Progenitor cell of endocrine pancreas (in vitro differentiated cells): ENCODE results near the gene DVL1. TPM values are rescaled to one million over a fixed set of nuclear protein-coding genes. Genes with fewer than 3 reads are reported as not detected.

Experiments
- DNase-seq: peaks from one replicate; pipeline ENCODE4 v3.0.0; 2021; ENCODE audit warnings: low spot score; ENCODE audit not compliant: unreplicated experiment
- H3K27ac Mint-ChIP-seq: 2 replicates; pipeline ENCODE4 v1.8.0; 2021; ENCODE audit warnings: mild to moderate bottlenecking, moderate library complexity, mixed read lengths
- H3K27me3 Mint-ChIP-seq: 2 replicates; pipeline ENCODE4 v1.8.0; 2021; ENCODE audit warnings: mixed read lengths
- H3K36me3 Mint-ChIP-seq: 2 replicates; pipeline ENCODE4 v1.8.0; 2022; ENCODE audit warnings: mixed read lengths; ENCODE audit not compliant: insufficient read depth
- H3K4me1 Mint-ChIP-seq: 2 replicates; pipeline ENCODE4 v1.8.0; 2021; ENCODE audit warnings: low read depth, mixed read lengths
- H3K4me3 Mint-ChIP-seq: 2 replicates; pipeline ENCODE4 v1.8.0; 2021; ENCODE audit warnings: low read depth, mild to moderate bottlenecking, moderate library complexity, mixed read lengths
- H3K9me3 Mint-ChIP-seq: 2 replicates; pipeline ENCODE4 v1.8.0; 2021; ENCODE audit warnings: low read depth, mixed read lengths
- CTCF ChIP-seq: fragments of 200-600 bp; sonication (generic); IDR thresholded peaks from one replicate; pipeline ENCODE4 v1.5.0; 2021; ENCODE audit warnings: antibody characterized with exemption, mild to moderate bottlenecking; ENCODE audit not compliant: unreplicated experiment
- total RNA-seq: library from RNA; stranded (reverse); gene quantifications from 2 replicates; pipeline ENCODE4 v1.2.1, GENCODE V29; 2021

The DVL1 gene
- total RNA-seq, 1 donor from 2014 or later, result 60.1 TPM

- peak overlapping the region; percentile 62 for H3K27ac Mint-ChIP-seq
- no peak for TF ChIP-seq CTCF
- DNase-seq, result no peak
- H3K27me3 Mint-ChIP-seq, result no peaks in the 10 kb centered on the region
- peaks cover 1% of the 10 kb centered on the region for H3K4me1 Mint-ChIP-seq
- no peak overlapping the region for H3K4me3 Mint-ChIP-seq
- H3K9me3 Mint-ChIP-seq, result no peaks in the 10 kb centered on the region
- H3K36me3 Mint-ChIP-seq, result peaks cover 2% of the 10 kb centered on the region
Observed at GRCh38 chr1:1313500-1314236, 35.5 kb downstream of the DVL1 start.

- Mint-ChIP-seq H3K27ac (no peak overlapping the region), H3K4me1 (peaks cover 1% of the 10 kb centered on the region), H3K27me3 (no peaks in the 10 kb centered on the region), H3K36me3 (peaks cover 2% of the 10 kb centered on the region), H3K9me3 (no peaks in the 10 kb centered on the region), H3K4me3 (no peak overlapping the region)
- DNase-seq, result no peak
- no peak for TF ChIP-seq CTCF
Observed at GRCh38 chr1:1312450-1313314, 36.5 kb downstream of the DVL1 start.

GRCh38 chr1:1311107-1312104 is 37.8 kb downstream of the DVL1 start:
- H3K4me3 Mint-ChIP-seq, result no peak overlapping the region
- H3K27me3 Mint-ChIP-seq, result no peaks in the 10 kb centered on the region
- TF ChIP-seq CTCF, result no peak
- no peak overlapping the region for H3K27ac Mint-ChIP-seq
- DNase-seq, result no peak
- peaks cover 9% of the 10 kb centered on the region for H3K4me1 Mint-ChIP-seq
- no peaks in the 10 kb centered on the region for H3K9me3 Mint-ChIP-seq
- H3K36me3 Mint-ChIP-seq, result peaks cover 2% of the 10 kb centered on the region

GRCh38 chr1:1310476-1311053 is 38.7 kb downstream of the DVL1 start:
- H3K4me3 Mint-ChIP-seq, result no peak overlapping the region
- H3K27ac Mint-ChIP-seq, result no peak overlapping the region
- no peak for TF ChIP-seq CTCF
- no peaks in the 10 kb centered on the region for H3K9me3 Mint-ChIP-seq
- H3K4me1 Mint-ChIP-seq, result peaks cover 14% of the 10 kb centered on the region
- no peaks in the 10 kb centered on the region for H3K27me3 Mint-ChIP-seq
- no peak for DNase-seq
- peaks cover 2% of the 10 kb centered on the region for H3K36me3 Mint-ChIP-seq
